Activated CD8-positive, alpha-beta memory T cell treated with anti-CD3 and anti-CD28 coated beads, Interleukin-2, amount 50 U/mL, for 24 hours (primary cell): ENCODE results near the gene KIF1C.

Experiments used
- DNase-seq: peaks from one replicate; pipeline ENCODE4 v3.0.0-alpha.2; 2020; ENCODE audit errors: extremely low read depth

The KIF1C gene

GRCh38 chr17:4969047-4969550 lies 28.7 kb upstream of the KIF1C start:
- no peak for DNase-seq

- no peak for DNase-seq
Measured at GRCh38 chr17:4969551-4970173, 28.1 kb upstream of the KIF1C start.

GRCh38 chr17:4970273-4970672 lies 27.5 kb upstream of the KIF1C start:
- no peak for DNase-seq

- DNase-seq, result no peak
Measured at GRCh38 chr17:4971826-4972225, 25.9 kb upstream of the KIF1C start.

GRCh38 chr17:4972322-4972721 lies 25.4 kb upstream of the KIF1C start:
- no peak for DNase-seq

GRCh38 chr17:4972752-4973151 lies 25.0 kb upstream of the KIF1C start:
- no peak for DNase-seq

GRCh38 chr17:4973256-4974114 lies 24.3 kb upstream of the KIF1C start:
- no peak for DNase-seq

- DNase-seq, result no peak
Measured at GRCh38 chr17:4974115-4974670, 23.6 kb upstream of the KIF1C start.

GRCh38 chr17:4978726-4979125 lies 19.0 kb upstream of the KIF1C start:
- DNase-seq, result no peak

GRCh38 chr17:4980644-4981216 lies 17.0 kb upstream of the KIF1C start:
- DNase-seq, result no peak

GRCh38 chr17:4982305-4982704 lies 15.4 kb upstream of the KIF1C start:
- DNase-seq, result no peak

- no peak for DNase-seq
Measured at GRCh38 chr17:4986403-4986802, 11.3 kb upstream of the KIF1C start.

GRCh38 chr17:4986951-4987766 lies 10.6 kb upstream of the KIF1C start, which contains the start of gene CAMTA2:
Gene CAMTA2 (minus strand): TSS chr17:4987675. CDS start chr17:4986222, 1,453 bp downstream.
- DNase-seq, result peak; percentile 70

- no peak for DNase-seq
Measured at GRCh38 chr17:4987767-4988567, 9.8 kb upstream of the KIF1C start.

GRCh38 chr17:4994081-4994595 lies 3.6 kb upstream of the KIF1C start:
- DNase-seq, result no peak

- DNase-seq, result no peak
Measured at GRCh38 chr17:4998027-4998731, 429 bp downstream of the KIF1C start.

GRCh38 chr17:4998732-4999429 lies 1.1 kb downstream of the KIF1C start:
- no peak for DNase-seq

GRCh38 chr17:4999430-5000093 lies 1.8 kb downstream of the KIF1C start:
- DNase-seq, result no peak

GRCh38 chr17:5000237-5000639 lies 2.5 kb downstream of the KIF1C start:
- DNase-seq, result no peak
